GM21360 (cell line): ENCODE results near the gene TRMT1L.

Experiments used
- ATAC-seq: cut with Tn5 transposase; IDR thresholded peaks from one replicate; pipeline ENCODE4 v1.9.1; 2021; ENCODE audit warnings: mild to moderate bottlenecking, moderate library complexity; ENCODE audit not compliant: unreplicated experiment

The TRMT1L gene

GRCh38 chr1:185129708-185130107 lies 27.0 kb downstream of the TRMT1L start:
- no peak for ATAC-seq

GRCh38 chr1:185112356-185112755 lies 44.4 kb downstream of the TRMT1L start:
- no peak for ATAC-seq

GRCh38 chr1:185111873-185112272 lies 44.9 kb downstream of the TRMT1L start:
- no peak for ATAC-seq

DNA sequence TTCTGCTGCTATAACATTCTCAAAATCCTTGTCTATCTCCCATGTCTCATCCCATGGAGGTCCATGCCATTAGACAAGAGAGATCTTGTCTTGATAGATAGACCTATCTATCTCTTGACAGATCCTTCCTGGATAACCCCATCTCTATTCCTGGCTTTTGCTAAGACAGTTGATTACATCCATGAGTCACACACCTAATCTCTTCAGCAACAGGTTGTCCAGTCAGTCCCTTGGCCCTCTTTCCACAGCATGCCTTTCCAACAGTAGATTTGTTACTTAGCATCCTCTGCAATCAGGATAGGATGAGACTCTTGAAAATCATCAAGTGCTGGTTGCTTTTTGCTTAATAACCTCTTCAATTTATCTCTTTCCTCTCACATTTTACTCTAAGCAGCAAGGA lies 46.6 kb downstream of the TRMT1L start:
- no peak for ATAC-seq

- ATAC-seq, result no peak
Observed at GRCh38 chr1:185108321-185108720, 48.4 kb downstream of the TRMT1L start.

DNA sequence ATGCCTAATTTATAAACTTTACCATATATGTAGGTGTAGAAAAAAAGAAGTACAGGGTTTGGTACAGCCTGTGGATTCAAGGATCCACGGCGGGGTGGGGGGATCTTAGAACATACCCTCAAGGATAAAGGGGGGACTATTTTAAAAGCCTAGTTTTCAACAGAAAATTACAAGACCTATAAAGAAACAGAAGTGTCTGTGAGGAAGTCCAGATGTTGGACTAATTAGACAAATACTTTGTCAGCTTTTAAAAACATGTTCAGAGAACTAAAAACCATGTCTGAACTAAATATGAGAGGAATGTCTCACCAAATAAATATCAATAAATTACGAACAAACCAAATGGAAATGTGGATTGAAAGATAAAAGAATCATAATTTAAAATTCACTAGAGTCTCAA lies 51.6 kb downstream of the TRMT1L start:
- no peak for ATAC-seq

- ATAC-seq, result no peak
Observed at GRCh38 chr1:185104083-185104482, 52.7 kb downstream of the TRMT1L start.

- no peak for ATAC-seq
Observed at GRCh38 chr1:185096531-185096930, 60.2 kb downstream of the TRMT1L start.

DNA sequence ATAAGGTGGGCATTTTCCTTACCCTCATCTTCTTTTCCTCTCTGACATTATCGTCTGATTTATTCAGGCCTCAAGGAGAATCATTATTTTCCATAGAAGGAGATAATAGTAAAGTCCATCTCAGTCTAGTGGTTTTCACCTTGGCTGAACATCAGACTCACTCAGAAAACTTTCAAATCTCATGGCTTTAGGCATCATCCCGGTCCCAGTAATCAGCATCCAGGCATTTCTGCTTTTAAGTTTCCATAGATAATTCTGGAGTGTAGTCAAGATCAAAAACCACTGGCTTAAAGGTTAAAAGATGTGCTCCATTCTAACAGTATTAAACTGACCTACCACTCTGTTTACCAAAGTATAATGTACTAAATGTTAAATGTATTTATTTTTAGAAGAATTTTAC lies 62.0 kb downstream of the TRMT1L start:
- no peak for ATAC-seq

DNA sequence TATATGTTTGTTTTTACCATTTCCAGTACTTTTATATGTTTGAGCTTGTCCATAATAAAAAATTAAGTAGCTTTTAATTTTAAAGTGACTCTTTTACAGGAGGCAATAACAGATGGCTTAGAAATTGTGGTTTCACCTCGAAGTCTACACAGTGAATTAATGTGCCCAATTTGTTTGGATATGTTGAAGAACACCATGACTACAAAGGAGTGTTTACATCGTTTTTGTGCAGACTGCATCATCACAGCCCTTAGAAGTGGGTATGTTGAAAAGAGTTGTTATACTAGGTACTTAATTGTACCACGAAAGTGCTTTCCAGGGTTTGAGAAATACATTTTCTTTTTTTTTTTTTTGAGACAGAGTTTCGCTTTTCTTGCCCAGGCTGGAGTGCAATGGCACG lies 65.3 kb downstream of the TRMT1L start:
- no peak for ATAC-seq

DNA sequence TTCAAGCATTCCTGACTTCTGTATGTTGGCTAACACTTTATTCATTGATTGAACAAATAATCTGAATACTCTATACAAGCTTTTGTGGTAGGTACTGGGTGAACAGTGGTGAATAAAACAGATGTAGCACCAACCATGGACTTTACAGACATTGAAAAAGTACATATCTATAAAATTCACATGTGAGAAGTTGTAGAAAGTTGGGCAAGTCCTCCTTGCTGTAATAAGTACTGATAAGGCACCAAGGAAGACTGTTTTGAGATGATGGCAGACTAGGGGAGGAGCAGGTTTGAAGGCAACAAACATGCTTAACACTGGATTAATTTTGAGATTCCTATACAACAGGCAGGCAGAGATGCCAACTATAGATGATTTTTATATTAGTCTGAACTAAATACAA lies 69.0 kb downstream of the TRMT1L start:
- no peak for ATAC-seq

DNA sequence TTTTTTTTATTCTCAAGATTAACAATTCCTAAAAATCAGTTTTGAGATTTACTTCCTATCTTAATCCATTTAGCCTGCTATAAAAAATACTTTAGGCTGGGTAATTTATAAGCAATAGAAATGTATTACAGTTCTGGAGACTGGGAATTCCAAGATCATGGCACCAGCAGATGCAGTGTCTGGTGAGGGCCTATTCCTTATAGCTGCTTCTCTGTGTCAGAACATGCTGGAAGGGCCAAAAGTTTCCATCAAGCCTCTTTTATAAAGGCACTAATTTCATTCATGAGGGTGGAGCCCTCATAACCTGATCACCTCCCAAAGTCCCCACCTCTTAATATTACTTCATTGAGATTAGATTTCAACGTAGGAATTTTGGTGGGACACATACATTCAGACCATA lies 69.7 kb downstream of the TRMT1L start:
- ATAC-seq, result no peak

DNA sequence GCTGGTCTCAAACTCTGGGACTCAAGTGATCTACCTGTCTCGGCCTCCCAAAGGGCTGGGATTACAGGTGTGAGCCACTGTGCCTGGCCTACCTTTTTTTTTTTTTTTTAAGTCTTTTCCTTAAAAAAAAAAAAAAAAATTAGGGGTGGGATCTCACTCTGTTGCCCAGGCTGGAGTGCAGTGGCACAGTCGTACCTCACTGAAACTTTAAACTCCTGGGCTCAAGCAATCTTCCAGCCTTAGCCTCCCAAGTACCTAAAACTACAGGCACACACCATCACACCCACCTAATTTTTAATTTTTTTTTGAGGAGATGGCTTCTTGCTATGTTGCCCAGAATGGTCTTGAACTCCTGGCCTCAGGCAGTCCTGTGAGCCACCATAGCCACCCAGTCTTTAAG lies 72.9 kb downstream of the TRMT1L start:
- ATAC-seq, result no peak

DNA sequence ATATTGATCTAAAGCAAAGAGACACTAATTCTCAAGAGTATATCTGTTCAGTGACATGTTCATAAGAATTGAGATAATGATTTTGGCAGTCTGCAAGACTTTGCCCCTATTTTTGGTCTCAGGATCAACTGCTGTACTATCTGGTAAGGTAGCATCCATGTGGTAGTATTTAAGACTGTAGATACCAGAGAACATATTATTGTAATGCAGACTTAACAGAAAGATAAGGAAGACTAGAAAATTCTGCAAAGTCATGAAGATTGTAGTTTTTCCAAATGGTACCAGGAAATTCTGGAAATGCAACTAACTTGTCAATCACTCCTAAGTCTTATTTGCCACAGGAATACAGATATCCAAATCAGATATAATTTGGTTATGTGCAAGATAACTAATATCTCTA lies 76.3 kb downstream of the TRMT1L start:
- ATAC-seq, result no peak

DNA sequence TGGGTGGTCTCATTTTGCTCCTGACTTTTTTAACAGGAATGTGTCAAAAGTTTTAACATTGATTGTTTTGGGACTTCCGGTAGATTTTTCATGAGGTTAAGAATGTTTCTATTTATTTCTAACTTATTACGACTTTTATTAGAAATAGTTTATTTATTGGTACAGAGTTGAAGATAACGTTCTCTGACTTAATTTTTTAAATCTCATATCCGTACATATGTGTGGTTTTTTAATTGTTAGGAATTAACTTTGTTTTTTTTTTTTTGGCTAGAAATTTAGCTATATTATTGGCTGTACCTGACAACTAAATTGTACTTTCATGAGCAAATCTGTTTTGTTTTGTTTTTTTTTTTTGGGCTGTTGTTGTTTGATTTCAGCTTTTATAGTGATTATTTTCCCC lies 79.4 kb downstream of the TRMT1L start:
- ATAC-seq, result no peak

- ATAC-seq, result no peak
Observed at GRCh38 chr1:185075476-185075875, 81.3 kb downstream of the TRMT1L start.

DNA sequence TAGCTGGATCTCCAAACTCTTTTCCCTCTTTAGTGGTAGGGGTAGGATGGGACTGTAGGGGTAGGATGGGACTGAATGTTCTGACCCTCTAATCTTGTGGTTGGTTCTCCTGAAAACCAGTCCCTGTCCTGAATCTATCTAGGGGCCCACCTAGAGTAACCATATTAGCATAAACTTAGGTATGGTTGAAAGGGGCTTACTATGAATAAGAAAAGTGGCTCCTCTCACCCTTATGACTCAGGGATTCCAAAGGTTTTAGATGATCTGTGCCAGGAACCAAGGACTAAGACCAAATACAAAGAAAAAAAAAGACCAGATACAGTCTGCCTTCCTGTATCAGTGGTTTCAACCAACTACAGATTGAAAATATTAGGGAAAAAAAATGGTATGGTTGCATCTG lies 82.4 kb downstream of the TRMT1L start:
- no peak for ATAC-seq

GRCh38 chr1:185073725-185074124 lies 83.0 kb downstream of the TRMT1L start:
- no peak for ATAC-seq

DNA sequence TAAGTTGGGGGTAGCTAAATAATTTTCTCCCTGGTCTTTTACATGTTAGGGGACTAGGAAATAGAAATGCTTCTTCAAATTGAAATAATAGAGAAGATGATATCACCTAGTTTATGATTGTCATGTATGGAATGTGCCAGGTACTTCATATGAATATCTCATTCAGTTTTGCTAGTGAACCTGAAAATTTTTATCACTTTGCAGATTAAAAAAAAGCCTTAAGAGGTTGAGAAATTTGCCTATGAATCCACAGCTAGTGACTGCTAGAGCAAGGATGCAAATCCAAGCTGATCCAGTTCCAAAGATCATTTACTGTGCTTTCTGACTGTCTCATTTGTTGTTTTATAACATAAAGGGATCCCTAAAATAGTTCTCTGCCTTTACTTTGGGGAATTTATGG lies 86.7 kb downstream of the TRMT1L start:
- no peak for ATAC-seq

DNA sequence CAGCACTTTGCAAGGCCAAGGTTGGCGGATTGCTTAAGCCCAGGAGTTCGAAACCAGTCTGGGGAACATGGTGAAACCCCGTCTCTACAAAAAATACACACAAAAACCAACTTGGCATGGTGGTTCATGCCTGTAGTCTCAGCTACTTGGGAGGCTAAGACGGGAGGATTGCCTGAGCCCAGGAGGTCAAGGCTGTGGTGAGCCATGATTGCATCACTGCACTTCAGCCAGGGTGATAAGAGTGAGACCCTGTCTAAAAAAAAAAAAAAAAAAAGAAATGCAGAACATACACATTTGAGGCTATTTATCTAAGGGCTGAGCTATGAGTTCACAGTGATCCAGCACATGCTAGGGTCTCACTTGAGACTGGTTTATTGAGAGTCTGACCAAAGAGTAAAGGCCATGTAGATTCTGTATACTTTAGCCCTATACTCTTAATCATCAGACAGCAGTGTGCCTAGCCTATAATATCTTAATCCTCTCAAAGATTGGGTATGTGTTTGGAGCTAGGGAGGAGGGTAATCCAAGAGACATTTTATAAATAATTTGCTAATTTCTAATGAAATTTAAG lies 87.5 kb downstream of the TRMT1L start:
- ATAC-seq, result no peak

- no peak for ATAC-seq
Observed at GRCh38 chr1:185068341-185068740, 88.4 kb downstream of the TRMT1L start.
